K562 (cell line): ENCODE measurements around the gene MPDZ. TPM values are rescaled to one million over a fixed set of nuclear protein-coding genes. Genes with fewer than 3 reads are reported as not detected.

Experiments used
- ATAC-seq: fragments of 200-7000 bp; cut with Tn5 transposase; 3 replicates; pipeline ENCODE4 v1.9.1; 2020; ENCODE audit warnings: moderate library complexity
- BruUV-seq: library from RNA; stranded (reverse); fragments of 400-500 nt; replicated peaks from 2 replicates; lab custom pipeline; 2021; lab: Mats Ljungman, UMichigan
- CTCF ChIA-PET: fragments of 300-600 bp; formaldehyde crosslinking; extraction: SDS; loops from one replicate; lab custom pipeline; 2021; ENCODE audit warnings: low intra/inter-chr PET ratio; lab: Yijun Ruan, JAX
- POLR2A ChIA-PET: fragments of 300-600, 350-650 bp; sonication (Branson Sonifier 250); formaldehyde crosslinking; extraction: SDS; loops from one replicate; lab custom pipeline; 2021; ENCODE audit warnings: antibody characterized with exemption, inconsistent platforms; lab: Yijun Ruan, JAX
- DNase-seq, 4 experiments: peaks; one replicate each; pipeline versions ENCODE4 v3.0.0 to v3.0.0-alpha.2; 2011 to 2018; ENCODE audit warnings: low spot score in 3 of 4, mixed read lengths in 3 of 4; ENCODE audit errors: extremely low read depth in 1 of 4
- FAIRE-seq: peaks from 2 replicates; lab custom pipeline; 2011; peaks lifted over from hg19 to GRCh38; lab: Jason Lieb, UNC
- H2AFZ ChIP-seq: 2 replicates; pipeline ENCODE4 v1.6.0; 2011; ENCODE audit warnings: low read depth, low read length, control low read depth, inconsistent platforms
- H3K27ac ChIP-seq: fragments of 200-600 bp; 3 replicates; pipeline ENCODE4 v1.8.0; 2011; ENCODE audit warnings: low read depth, mild to moderate bottlenecking, control low read depth, inconsistent platforms, low read length, moderate library complexity, mixed read lengths; ENCODE audit errors: extremely low read depth
- H3K27me3 ChIP-seq, 2 experiments: fragments of 300-600 bp in 1 of 2; 2 replicates in 1 of 2; 3 replicates in 1 of 2; pipeline versions ENCODE4 v1.6.0 to v1.8.0; 2011; ENCODE audit warnings: inconsistent platforms in 2 of 2, low read length in 2 of 2, mild to moderate bottlenecking in 1 of 2, mixed read lengths in 1 of 2, moderate library complexity in 1 of 2; ENCODE audit not compliant: control insufficient read depth in 2 of 2, insufficient read depth in 2 of 2
- H3K36me3 ChIP-seq: fragments of 300-600 bp; 3 replicates; pipeline ENCODE4 v1.8.0; 2011; ENCODE audit warnings: mild to moderate bottlenecking, low read length, inconsistent platforms; ENCODE audit not compliant: control insufficient read depth, insufficient read depth
- H3K4me1 ChIP-seq, 2 experiments: fragments of 200-600 bp in 1 of 2; replicated peaks in 1 of 2; 2 replicates in 1 of 2; 3 replicates in 1 of 2; pipeline versions ENCODE4 v1.5.1 to v1.8.0; 2011; ENCODE audit warnings: inconsistent platforms in 2 of 2, low read length in 2 of 2, mild to moderate bottlenecking in 1 of 2, mixed read lengths in 1 of 2, moderate library complexity in 1 of 2; ENCODE audit not compliant: control insufficient read depth in 2 of 2, insufficient read depth in 2 of 2
- H3K4me2 ChIP-seq: 2 replicates; pipeline ENCODE4 v1.6.1; 2011; ENCODE audit warnings: low read length, control low read depth, inconsistent platforms, mixed read lengths; ENCODE audit not compliant: insufficient read depth
- H3K4me3 ChIP-seq: fragments of 200-600 bp; sonication (generic), shearing (Covaris generic); 2 replicates; pipeline ENCODE4 v1.5.1; 2016; ENCODE audit warnings: control low read depth, inconsistent platforms
- H3K79me2 ChIP-seq: fragments of 200-600 bp; 3 replicates; pipeline ENCODE4 v1.8.0; 2011; ENCODE audit warnings: low read length, inconsistent platforms; ENCODE audit not compliant: control insufficient read depth, insufficient read depth
- H3K9ac ChIP-seq, 2 experiments: 2 replicates each; pipeline versions ENCODE4 v1.6.0 to v1.6.1; 2011; ENCODE audit warnings: low read depth in 2 of 2, low read length in 2 of 2, control low read depth in 1 of 2, inconsistent platforms in 1 of 2, mild to moderate bottlenecking in 1 of 2, mixed read lengths in 1 of 2; ENCODE audit not compliant: insufficient read depth in 1 of 2
- H3K9me1 ChIP-seq: one replicate; pipeline ENCODE4 v1.6.0; 2011; ENCODE audit warnings: inconsistent platforms, mild to moderate bottlenecking, low read length, moderate library complexity; ENCODE audit not compliant: control insufficient read depth, insufficient read depth
- H3K9me3 ChIP-seq: replicated peaks from 2 replicates; pipeline ENCODE4 v1.5.1; 2011; ENCODE audit warnings: low read depth, low read length, inconsistent platforms; ENCODE audit not compliant: control insufficient read depth, insufficient read depth
- H4K20me1 ChIP-seq: replicated peaks from 2 replicates; pipeline ENCODE4 v1.6.1; 2011; ENCODE audit warnings: low read length, inconsistent platforms, mixed read lengths; ENCODE audit not compliant: control insufficient read depth, insufficient read depth
- RAD51 ChIP-seq: fragments of 450-650 bp; IDR thresholded peaks from 2 replicates; pipeline ENCODE4 v1.7.1; 2016; ENCODE audit warnings: low read depth, mild to moderate bottlenecking, borderline replicate concordance
- TFE3 ChIP-seq: fragments of 450-650 bp; formaldehyde crosslinking; IDR thresholded peaks from 2 replicates; pipeline ENCODE4 v1.4.0; 2020; ENCODE audit warnings: mild to moderate bottlenecking, mixed read lengths
- YY1 ChIP-seq, 3 experiments: IDR thresholded peaks; 2 replicates each; pipeline ENCODE4 v1.6.1; 2011; ENCODE audit warnings: low read length in 2 of 3, mild to moderate bottlenecking in 2 of 3, moderate library complexity in 2 of 3, borderline replicate concordance in 1 of 3, control low read depth in 1 of 3, low read depth in 1 of 3; ENCODE audit not compliant: insufficient read depth in 3 of 3, insufficient replicate concordance in 2 of 3, control insufficient read depth in 1 of 3, insufficient read length in 1 of 3; ENCODE audit errors: extremely low read depth in 1 of 3
- WGBS: fragments of 100-300 bp; shearing (Covaris generic); methylation state at CpG from one replicate; pipeline ENCODE4 v1.1.6; 2016; ENCODE audit warnings: low coverage, mixed read lengths; ENCODE audit not compliant: insufficient coverage; ENCODE audit errors: missing lambda C conversion rate; 5-methylcytosine and 5-hydroxymethylcytosine counted together
- in situ Hi-C: fragments of 300-500 bp; cut with MboI; formaldehyde crosslinking; loops from 4 replicates; pipeline ENCODE4 v1.15.0; 2018; ENCODE audit warnings: inconsistent platforms, mixed read lengths
- intact Hi-C: fragments of 100-400 bp; cut with micrococcal nuclease; formaldehyde crosslinking; loops from 2 replicates; pipeline ENCODE4 v1.14.2; 2022
- polyA plus RNA-seq, 8 experiments: library from polyadenylated mRNA; depleted of rRNA in 4 of 8; stranded (reverse) in 5 of 8; unstranded in 3 of 8; fragments of >200 nt; fragmentation: Nextera tagmentation in 2 of 8; fragmentation: Illumina TruSeq in 1 of 8; extraction: Ambion mirVana in 2 of 8; extraction: Trizol in 1 of 8; gene quantifications; 2 replicates each; pipeline versions ENCODE4 v1.2.1 to v1.2.3, GENCODE V29; 2011 to 2014; ENCODE audit warnings: inconsistent platforms in 1 of 8, missing spikeins in 1 of 8
- total RNA-seq, 7 experiments: library from RNA; depleted of rRNA in 6 of 7; stranded (reverse); fragments of >200 nt in 6 of 7; fragmentation: Illumina TruSeq in 2 of 7; extraction: Trizol in 2 of 7; gene quantifications; 2 replicates each; pipeline versions ENCODE4 v1.2.1 to v1.2.3, GENCODE V29; 2011 to 2021; ENCODE audit warnings: low replicate concordance in 1 of 7

The MPDZ gene
- total and polyA plus RNA-seq, 9 of the 15 experiments (the other 6 are each of a cell fraction or from before 2014, with no cell fraction given) = 3.9 to 13.2 (median 5.7) TPM

- whole genome bisulfite sequencing = 72% methylated on average over 2 of the region's 2 CpGs
- Histone ChIP-seq H3K36me3 (no peaks in the 10 kb centered on the region), H3K9ac (no peak overlapping the region), H2AFZ (no peak overlapping the region), H3K4me3 (no peak overlapping the region), H4K20me1 (no peaks in the 10 kb centered on the region; the same call in 1 of the 2 replicates), H3K9me3 (no peaks in the 10 kb centered on the region), H3K79me2 (no peaks in the 10 kb centered on the region), H3K27me3 (no peaks in the 10 kb centered on the region), H3K4me2 (no peak overlapping the region), H3K9me1 (no peaks in the 10 kb centered on the region), H3K27ac (no peak overlapping the region), H3K4me1 (no peaks in the 10 kb centered on the region)
- intact Hi-C loops = no loop called here
- FAIRE-seq (no peak), ATAC-seq (no peak), DNase-seq (no peak)
- TF ChIP-seq TFE3 (CRISPR knock-in tag) (peak; percentile 32; the same call in 1 of the 2 replicates), YY1 (IDR thresholded peaks at IDR 0.05; ENCODE audit: borderline replicate concordance in 1 of 3, control insufficient read depth in 1 of 3, extremely low read depth in 1 of 3, insufficient read depth in 3 of 3, insufficient read length in 1 of 3, insufficient replicate concordance in 2 of 3, low read depth in 1 of 3, low read length in 2 of 3) (no peak), RAD51 (no peak)
- no TSS peak for BruUV-seq
- ChIA-PET POLR2A (no interaction called here), CTCF (no interaction called here)
- in situ Hi-C loops = no loop called here
Measured at GRCh38 chr9:13144166-13144775, 135.2 kb downstream of the MPDZ start.
